H9 (cell line): ENCODE results near the gene TMEM201. TPM values are rescaled to one million over a fixed set of nuclear protein-coding genes. Genes with fewer than 3 reads are reported as not detected.

Source experiments
- DNase-seq: peaks from one replicate; pipeline ENCODE4 v3.0.0-alpha.2; 2017
- H2AFZ ChIP-seq: one replicate; pipeline ENCODE4 v1.6.1; 2013; ENCODE audit warnings: mild to moderate bottlenecking, low read length, control low read depth, moderate library complexity
- H2AK5ac ChIP-seq: 2 replicates; pipeline ENCODE4 v1.6.1; 2013; ENCODE audit warnings: low read length, control low read depth, mixed read lengths; ENCODE audit not compliant: insufficient read length
- H2BK120ac ChIP-seq: one replicate; pipeline ENCODE4 v1.6.1; 2013; ENCODE audit warnings: low read depth, mild to moderate bottlenecking, low read length, control low read depth, inconsistent platforms; ENCODE audit not compliant: poor library complexity, severe bottlenecking
- H2BK12ac ChIP-seq: 2 replicates; pipeline ENCODE4 v1.6.1; 2013; ENCODE audit warnings: low read length, control low read depth, mixed read lengths, low read depth; ENCODE audit not compliant: insufficient read length
- H2BK15ac ChIP-seq: 2 replicates; pipeline ENCODE4 v1.6.1; 2013; ENCODE audit warnings: low read depth, low read length, control low read depth
- H2BK20ac ChIP-seq: one replicate; pipeline ENCODE4 v1.6.1; 2013; ENCODE audit warnings: low read depth, mild to moderate bottlenecking, low read length, control low read depth, inconsistent platforms; ENCODE audit not compliant: poor library complexity, severe bottlenecking
- H2BK5ac ChIP-seq: 2 replicates; pipeline ENCODE4 v1.6.1; 2013; ENCODE audit warnings: low read length, control low read depth, mixed read lengths; ENCODE audit not compliant: insufficient read length
- H3K14ac ChIP-seq: 2 replicates; pipeline ENCODE4 v1.6.1; 2013; ENCODE audit warnings: low read length, control low read depth; ENCODE audit not compliant: insufficient read depth
- H3K18ac ChIP-seq: 2 replicates; pipeline ENCODE4 v1.6.1; 2013; ENCODE audit warnings: low read depth, mild to moderate bottlenecking, mixed read lengths, low read length, control low read depth; ENCODE audit not compliant: insufficient read length
- H3K23ac ChIP-seq: 2 replicates; pipeline ENCODE4 v1.6.1; 2013; ENCODE audit warnings: low read length, control low read depth, mixed read lengths, low read depth; ENCODE audit not compliant: insufficient read length
- H3K23me2 ChIP-seq: 2 replicates; pipeline ENCODE4 v1.6.1; 2013; ENCODE audit warnings: low read depth, mild to moderate bottlenecking, mixed read lengths, low read length, control low read depth; ENCODE audit not compliant: insufficient read length, poor library complexity, severe bottlenecking
- H3K27ac ChIP-seq: 2 replicates; pipeline ENCODE4 v1.5.1; 2013; ENCODE audit warnings: low read length, control low read depth, mixed read lengths, low read depth; ENCODE audit not compliant: insufficient read length
- H3K27me3 ChIP-seq: 2 replicates; pipeline ENCODE4 v1.6.1; 2013; ENCODE audit warnings: low read length, control low read depth, inconsistent platforms; ENCODE audit not compliant: insufficient read depth
- H3K4ac ChIP-seq: 2 replicates; pipeline ENCODE4 v1.6.1; 2013; ENCODE audit warnings: low read depth, mild to moderate bottlenecking, control low read depth, inconsistent platforms, low read length, moderate library complexity
- H3K4me1 ChIP-seq: 2 replicates; pipeline ENCODE4 v1.6.1; 2013; ENCODE audit warnings: low read length, control low read depth, inconsistent platforms; ENCODE audit not compliant: insufficient read depth
- H3K4me2 ChIP-seq: 2 replicates; pipeline ENCODE4 v1.6.1; 2013; ENCODE audit warnings: low read length, control low read depth, mixed read lengths; ENCODE audit not compliant: insufficient read length, insufficient read depth
- H3K56ac ChIP-seq: 2 replicates; pipeline ENCODE4 v1.6.1; 2013; ENCODE audit warnings: low read depth, mild to moderate bottlenecking, mixed read lengths, low read length, control low read depth; ENCODE audit not compliant: insufficient read length
- H3K79me1 ChIP-seq: 2 replicates; pipeline ENCODE4 v1.6.1; 2013; ENCODE audit warnings: low read depth, mild to moderate bottlenecking, moderate library complexity, low read length, control low read depth, inconsistent platforms; ENCODE audit not compliant: insufficient read depth, poor library complexity, severe bottlenecking
- H3K79me2 ChIP-seq: 2 replicates; pipeline ENCODE4 v1.6.1; 2013; ENCODE audit warnings: low read length, control low read depth, inconsistent platforms; ENCODE audit not compliant: insufficient read depth
- H3K9ac ChIP-seq: 2 replicates; pipeline ENCODE4 v1.6.1; 2013; ENCODE audit warnings: low read length, control low read depth, mixed read lengths; ENCODE audit not compliant: insufficient read length; ENCODE audit errors: extremely low read depth
- H3K9me3 ChIP-seq: one replicate; pipeline ENCODE4 v1.6.1; 2013; ENCODE audit warnings: low read depth, low read length, inconsistent platforms; ENCODE audit not compliant: control insufficient read depth
- H3T11ph ChIP-seq: one replicate; pipeline ENCODE4 v1.6.1; 2013; ENCODE audit warnings: mild to moderate bottlenecking, low read length, control low read depth, inconsistent platforms
- H4K20me1 ChIP-seq: one replicate; pipeline ENCODE4 v1.6.1; 2013; ENCODE audit not compliant: control insufficient read depth, insufficient read length, insufficient read depth
- H4K5ac ChIP-seq: 2 replicates; pipeline ENCODE4 v1.6.1; 2013; ENCODE audit warnings: low read depth, mild to moderate bottlenecking, mixed read lengths, low read length, control low read depth; ENCODE audit not compliant: insufficient read length
- H4K8ac ChIP-seq: replicated peaks from 2 replicates; pipeline ENCODE4 v1.6.1; 2013; ENCODE audit warnings: low read length, control low read depth, mixed read lengths, low read depth; ENCODE audit not compliant: insufficient read length
- H4K91ac ChIP-seq: 2 replicates; pipeline ENCODE4 v1.6.1; 2013; ENCODE audit warnings: low read depth, mild to moderate bottlenecking, moderate library complexity, mixed read lengths, low read length, control low read depth; ENCODE audit not compliant: insufficient read length
- H3K27ac Mint-ChIP-seq, 3 experiments: 2 replicates in 2 of 3; 3 replicates in 1 of 3; pipeline ENCODE4 v1.8.0; 2020 to 2021; ENCODE audit warnings: mixed read lengths in 3 of 3, mild to moderate bottlenecking in 1 of 3, moderate library complexity in 1 of 3
- H3K27me3 Mint-ChIP-seq: 2 replicates; pipeline ENCODE4 v1.8.0; 2021; ENCODE audit warnings: low read depth, mild to moderate bottlenecking, moderate library complexity, mixed read lengths
- H3K36me3 Mint-ChIP-seq, 3 experiments: 2 replicates in 2 of 3; 3 replicates in 1 of 3; pipeline ENCODE4 v1.8.0; 2020 to 2021; ENCODE audit warnings: low read depth in 3 of 3, mixed read lengths in 3 of 3; ENCODE audit not compliant: insufficient read depth in 1 of 3
- H3K4me1 Mint-ChIP-seq, 2 experiments: 2 replicates each; pipeline ENCODE4 v1.8.0; 2020; ENCODE audit warnings: mixed read lengths in 2 of 2
- H3K4me3 Mint-ChIP-seq, 2 experiments: 2 replicates in 1 of 2; 3 replicates in 1 of 2; pipeline ENCODE4 v1.8.0; 2020 to 2021; ENCODE audit warnings: mild to moderate bottlenecking in 2 of 2, mixed read lengths in 2 of 2, moderate library complexity in 1 of 2
- H3K9me3 Mint-ChIP-seq, 2 experiments: 2 replicates in 1 of 2; 3 replicates in 1 of 2; pipeline ENCODE4 v1.8.0; 2020; ENCODE audit warnings: mild to moderate bottlenecking in 2 of 2, mixed read lengths in 2 of 2, moderate library complexity in 1 of 2
- CTCF ChIP-seq: fragments of 200-600 bp; sonication (generic); conservative IDR thresholded peaks from 3 replicates; pipeline ENCODE4 v1.8.0; 2021; ENCODE audit warnings: antibody characterized with exemption, mild to moderate bottlenecking
- WGBS: extraction: QIAGEN DNeasy Blood & Tissue Kit; methylation state at CpG from one replicate; pipeline ENCODE4 v1.1.7; 2013; ENCODE audit warnings: missing lambda C conversion rate, low lambda C conversion rate, mixed read lengths; ENCODE audit not compliant: insufficient read length; ENCODE audit errors: extremely low coverage; 5-methylcytosine and 5-hydroxymethylcytosine counted together
- total RNA-seq: library from RNA; stranded (reverse); gene quantifications from 2 replicates; pipeline ENCODE4 v1.2.1, GENCODE V29; 2021

Gene TMEM201
- total RNA-seq, 1 experiment from 2014 or later = 31.0 TPM

GRCh38 chr1:9557624-9558023, 31.1 kb upstream of the TMEM201 start:
- Histone ChIP-seq H4K8ac (no peak overlapping the region), H3K27me3 (no peaks in the 10 kb centered on the region), H3K14ac (no peak overlapping the region), H2BK20ac (no peak overlapping the region), H3K79me1 (peaks cover 3% of the 10 kb centered on the region), H4K20me1 (no peaks in the 10 kb centered on the region), H2BK5ac (no peak overlapping the region), H3K23me2 (no peaks in the 10 kb centered on the region), H2BK12ac (no peak overlapping the region), H2BK15ac (no peak overlapping the region), H4K5ac (no peak overlapping the region), H3K4me1 (no peaks in the 10 kb centered on the region), H3K18ac (no peak overlapping the region), H3K23ac (no peak overlapping the region), H2AFZ (no peak overlapping the region), H3K9ac (no peak overlapping the region), H3T11ph (no peak overlapping the region), H3K56ac (no peak overlapping the region), H2BK120ac (no peak overlapping the region), H3K4ac (no peak overlapping the region), H2AK5ac (no peak overlapping the region), H3K27ac (no peak overlapping the region), H3K4me2 (no peak overlapping the region), H3K9me3 (no peaks in the 10 kb centered on the region), H4K91ac (no peak overlapping the region), H3K79me2 (no peaks in the 10 kb centered on the region)
- Mint-ChIP-seq H3K4me1 (peaks cover 5 to 6% of the 10 kb centered on the region in 2 experiments), H3K4me3 (no peak overlapping the region), H3K36me3 (peaks cover 29 to 54% (median 53%) of the 10 kb centered on the region in 3 experiments; a peak in 6 of 7 replicates), H3K27me3 (peaks cover 75% of the 10 kb centered on the region), H3K27ac (no peak overlapping the region), H3K9me3 (no peaks in the 10 kb centered on the region)
- no CpG with 5 or more reads among the region's 5 CpGs for WGBS
- DNase-seq = no peak
- TF ChIP-seq CTCF = no peak
